Measurements from ENCODE around the gene DSN1.

GRCh38 chr20:36806049-36806448 lies 32.5 kb upstream of the DSN1 start:
- no peak for TF ChIP-seq SUZ12 (IDR thresholded peaks at IDR 0.05; ENCODE audit: extremely low read depth, insufficient read depth, insufficient read length)
- TF ChIP-seq ZNF274 (IDR thresholded peaks at IDR 0.05; ENCODE audit: low read depth, low read length), result no peak
- no peak for TF ChIP-seq YY1 (IDR thresholded peaks at IDR 0.05; ENCODE audit: insufficient read depth, insufficient read length)

Data from NT2/D1 (cell line).